HG02884 (cell line): ENCODE results near the gene XIRP2.

Experiments used
- ATAC-seq: cut with Tn5 transposase; IDR thresholded peaks from one replicate; pipeline ENCODE4 v1.9.1; 2021; ENCODE audit warnings: mild to moderate bottlenecking, moderate library complexity; ENCODE audit not compliant: unreplicated experiment

The XIRP2 gene

DNA sequence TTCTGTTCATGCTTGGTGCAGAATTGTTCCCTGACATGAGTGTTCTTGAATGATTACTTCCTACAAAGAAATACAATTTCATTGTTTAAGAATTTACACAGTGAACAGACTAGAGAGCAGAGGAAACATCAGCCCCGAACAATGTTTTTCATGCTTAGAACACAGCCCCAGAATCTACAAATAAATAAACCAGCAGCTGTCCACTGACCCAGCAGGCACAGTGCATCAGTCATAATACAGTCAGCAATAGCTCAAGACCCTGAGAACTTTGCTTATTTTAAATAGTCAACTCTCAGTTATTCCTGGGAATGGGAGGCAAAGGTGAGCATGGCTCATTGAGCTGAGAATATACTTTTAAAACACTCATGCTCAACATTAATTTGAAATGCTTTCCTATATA is 38.4 kb downstream of the XIRP2 start:
- no peak for ATAC-seq

DNA sequence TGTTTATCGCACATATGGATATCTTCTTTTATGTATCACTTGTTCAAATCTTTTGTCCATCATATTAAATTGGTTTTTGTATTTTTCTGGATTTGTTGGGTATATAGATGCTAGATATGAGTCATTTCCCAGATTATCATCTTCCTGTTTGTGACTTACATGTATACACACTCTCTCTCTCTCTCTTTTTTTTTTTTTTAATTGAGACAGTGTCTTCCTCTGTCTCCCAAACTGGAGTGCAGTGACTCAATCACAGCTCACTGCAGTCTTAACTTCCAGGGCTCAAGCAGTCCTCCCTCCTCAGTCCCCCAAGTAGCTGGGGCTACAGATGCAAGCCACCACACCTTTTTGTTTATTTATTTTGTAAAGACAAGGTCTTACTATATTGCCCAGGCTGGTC is 43.8 kb downstream of the XIRP2 start:
- no peak for ATAC-seq

DNA sequence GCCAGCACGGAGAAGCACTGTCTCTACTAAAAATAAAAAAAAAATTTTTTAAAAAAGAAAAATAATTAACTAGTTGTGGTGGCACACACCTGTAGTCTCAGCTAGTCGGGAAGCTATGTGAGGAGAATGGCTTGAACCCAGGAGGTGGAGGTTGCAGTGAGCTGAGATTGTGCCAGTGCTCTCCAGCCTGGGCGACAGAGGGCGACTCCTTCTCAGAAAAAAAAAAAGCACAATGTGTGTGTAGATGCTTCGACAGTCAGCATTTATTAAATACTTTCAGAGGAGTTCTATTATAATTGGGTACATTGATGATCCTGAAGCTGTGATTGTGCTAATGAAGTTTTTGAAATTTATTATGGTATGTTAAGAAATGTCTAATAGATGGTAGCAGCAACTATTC is 46.5 kb downstream of the XIRP2 start:
- ATAC-seq, result no peak

DNA sequence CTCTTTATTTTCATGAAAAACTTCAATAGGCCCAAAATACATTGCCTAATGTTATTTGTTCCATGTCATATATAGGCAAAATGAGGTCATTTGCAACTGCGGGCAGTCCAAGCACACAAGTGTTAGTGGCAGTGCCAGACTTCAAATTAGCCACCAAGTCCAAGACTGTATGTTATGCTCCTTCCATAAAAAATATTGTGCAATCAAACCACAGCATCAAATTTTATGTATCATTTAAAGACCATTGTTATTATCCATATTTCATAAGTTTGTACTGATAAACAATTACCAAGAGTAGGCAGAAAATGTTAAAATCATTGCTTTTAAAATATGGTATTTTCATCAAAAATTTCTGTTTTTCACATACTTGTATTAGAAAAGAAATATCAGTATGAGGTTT is 54.1 kb downstream of the XIRP2 start:
- ATAC-seq, result no peak

DNA sequence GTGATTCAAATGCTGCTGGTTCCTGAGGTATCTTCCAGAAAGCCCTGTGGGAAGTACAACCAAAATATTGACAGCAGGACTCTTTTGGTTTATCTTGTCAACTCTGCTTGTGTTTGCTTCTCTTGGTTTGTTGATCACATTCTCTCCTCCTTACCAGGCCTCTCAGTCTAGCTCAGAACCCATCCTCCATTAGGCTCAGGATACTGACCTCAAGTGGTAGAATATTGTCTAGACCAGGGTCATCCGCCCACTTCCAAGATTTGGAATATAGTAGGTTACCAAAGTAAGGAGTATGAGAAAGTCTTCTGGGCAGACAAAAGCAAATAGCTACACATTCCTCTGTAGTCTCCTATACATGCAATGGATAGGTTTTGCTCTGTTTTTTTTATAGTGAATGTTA is 56.6 kb downstream of the XIRP2 start:
- ATAC-seq, result no peak

DNA sequence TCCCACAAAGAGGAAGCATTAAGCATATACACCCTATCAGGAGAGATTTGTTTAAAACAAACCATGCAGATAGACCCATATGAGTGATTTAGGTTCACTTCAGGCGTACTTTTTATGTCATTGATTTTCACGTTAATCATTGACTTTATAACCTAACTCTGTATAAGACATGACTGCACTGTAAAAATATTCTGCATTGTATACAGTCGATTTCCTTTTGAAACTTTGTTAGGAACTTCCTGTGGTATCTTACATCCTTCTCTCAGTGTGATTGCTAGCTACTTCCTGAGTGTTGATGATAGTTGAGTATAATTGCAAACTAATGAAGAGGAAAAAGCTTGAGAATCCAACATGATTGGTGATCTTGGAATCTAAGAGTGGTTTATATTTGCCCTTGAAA is 69.4 kb downstream of the XIRP2 start:
- ATAC-seq, result no peak

DNA sequence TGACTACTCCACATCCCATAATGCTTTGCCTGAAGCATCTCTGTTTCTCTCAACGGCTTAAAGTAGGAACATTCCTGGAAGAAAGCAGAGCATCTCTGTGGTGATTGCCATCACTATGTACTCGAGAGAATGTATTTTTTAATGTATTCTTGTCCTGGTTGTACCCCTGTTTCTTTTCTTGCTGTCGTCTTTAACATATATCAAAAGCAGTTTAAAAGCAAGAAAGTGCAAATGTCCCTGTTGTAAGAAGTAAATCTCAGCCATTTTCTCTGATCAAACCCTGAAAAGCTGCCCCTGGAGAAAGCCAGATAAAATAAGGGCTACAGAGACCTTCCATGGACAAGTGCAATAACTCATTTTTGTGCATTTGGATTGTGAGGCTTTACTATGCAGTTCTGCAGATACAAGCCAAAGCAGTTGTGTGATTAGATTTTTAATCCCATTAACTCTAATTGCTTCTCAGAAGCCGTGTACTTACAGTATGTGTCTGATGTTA is 70.8 kb downstream of the XIRP2 start:
- ATAC-seq, result no peak

DNA sequence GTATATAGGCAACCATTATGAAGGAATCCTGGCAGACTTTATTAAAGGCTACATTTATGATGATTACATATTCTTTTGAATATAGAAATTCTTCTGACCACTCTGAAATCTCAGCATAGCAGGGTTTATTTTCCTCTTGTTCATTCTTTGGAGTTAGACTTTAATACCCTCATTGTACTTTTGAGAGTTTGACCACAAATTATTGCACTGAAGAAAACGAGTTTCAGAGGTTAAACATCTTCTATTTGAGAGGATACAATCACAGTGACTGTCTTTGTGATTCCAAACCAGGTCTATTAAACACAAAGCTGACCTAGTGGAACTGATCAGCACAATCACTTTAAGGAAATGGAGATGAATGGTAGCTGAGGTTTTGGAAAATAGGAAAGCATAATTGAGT is 71.3 kb downstream of the XIRP2 start:
- no peak for ATAC-seq

DNA sequence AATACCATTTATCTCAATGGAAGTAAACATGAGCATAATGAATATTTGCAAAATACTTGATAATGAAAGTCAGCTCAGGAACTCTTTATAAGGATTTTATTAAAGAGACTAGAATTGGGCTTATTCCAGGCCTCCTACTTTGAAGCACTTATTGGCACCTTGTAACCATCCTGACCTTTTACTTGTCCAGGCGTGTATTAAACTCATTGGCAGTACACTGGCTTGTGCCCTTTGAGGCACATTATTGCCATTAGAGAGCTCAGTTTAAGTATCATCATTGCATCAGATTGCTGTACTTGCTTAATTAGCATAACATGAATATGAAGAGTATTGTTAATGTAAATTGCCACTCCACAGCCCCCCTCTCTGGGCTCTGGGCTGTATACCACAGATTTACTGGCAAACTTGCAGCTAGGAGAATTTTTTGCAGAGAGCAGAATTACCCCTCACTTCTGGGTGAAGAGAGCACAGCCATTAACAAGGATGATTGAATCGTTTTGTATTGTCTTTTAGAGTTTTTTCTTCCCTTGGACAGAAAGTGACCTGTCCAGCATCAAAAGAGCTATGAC is 72.5 kb downstream of the XIRP2 start:
- no peak for ATAC-seq

DNA sequence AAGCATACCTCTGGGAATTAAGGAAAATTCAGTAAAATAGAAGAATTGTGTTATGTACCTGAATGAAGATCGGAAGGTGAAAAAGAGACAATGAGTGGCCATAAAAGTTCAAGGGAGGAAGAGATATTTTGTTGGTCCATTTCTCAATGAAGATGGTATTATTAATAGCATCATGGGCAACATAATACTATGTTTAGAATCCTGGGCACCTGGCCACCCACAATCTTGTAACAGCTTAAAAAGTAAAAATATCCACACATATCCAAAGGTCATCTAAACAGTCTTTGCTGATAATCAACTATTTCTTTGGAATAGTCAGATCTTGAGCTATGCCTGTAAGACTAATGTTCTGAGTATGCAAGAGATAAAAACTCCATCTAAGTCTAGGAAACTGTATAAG is 73.7 kb downstream of the XIRP2 start:
- ATAC-seq, result no peak

DNA sequence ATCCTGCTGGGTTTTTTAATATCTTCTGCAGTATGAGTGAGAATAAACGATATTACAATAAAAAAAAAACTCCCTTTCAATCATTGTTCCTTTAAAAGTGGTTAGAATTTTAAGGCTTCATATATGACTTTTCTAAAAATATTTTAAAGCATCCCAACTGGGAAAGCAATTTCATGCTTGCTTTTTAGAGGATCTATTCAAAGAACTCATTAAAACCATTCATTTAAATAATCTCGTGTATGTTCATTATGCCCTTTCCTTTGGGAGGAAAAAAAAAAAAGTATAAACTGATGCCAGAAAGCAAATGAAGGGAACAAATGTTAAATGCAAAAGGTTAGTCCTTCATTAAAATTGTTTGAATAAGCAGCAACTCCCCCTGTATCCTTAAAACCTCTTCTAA is 81.2 kb downstream of the XIRP2 start:
- ATAC-seq, result no peak

DNA sequence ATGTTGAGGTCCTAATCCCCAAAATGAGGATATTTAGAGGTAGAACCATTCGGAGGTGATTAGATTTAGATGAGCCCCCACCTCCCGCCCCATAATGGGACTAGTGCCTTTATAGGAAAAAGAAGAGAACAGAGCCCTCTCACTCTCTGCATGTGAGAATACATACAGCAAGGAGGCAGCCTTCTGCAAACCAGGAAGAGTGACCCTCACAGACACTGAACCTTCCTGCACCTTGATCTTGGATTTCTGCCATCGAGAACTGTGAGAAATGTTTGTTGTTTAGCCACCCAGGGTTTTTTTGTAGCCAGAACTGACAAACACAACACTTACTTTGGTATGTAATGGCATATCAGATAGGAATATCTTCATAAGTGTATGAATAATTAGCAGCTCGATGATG is 83.7 kb downstream of the XIRP2 start:
- ATAC-seq, result no peak

DNA sequence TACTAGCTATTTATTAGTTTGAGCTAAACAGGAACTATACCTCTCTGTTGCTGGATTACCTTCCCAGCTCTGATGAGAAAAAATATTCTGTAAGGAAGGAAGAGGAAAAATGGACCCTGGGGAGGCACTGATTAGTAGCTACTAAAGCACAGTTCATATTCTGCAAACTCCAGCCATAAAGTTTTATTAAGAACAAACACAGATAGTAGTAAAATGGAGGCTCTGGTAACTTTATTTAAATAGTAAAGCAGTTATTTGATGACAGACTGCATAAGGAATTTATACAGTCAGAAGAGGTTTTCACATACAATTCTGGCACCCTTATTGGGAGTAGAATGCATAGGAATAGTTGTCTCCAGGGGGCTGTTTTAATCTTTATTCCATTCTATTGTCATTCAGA is 84.1 kb downstream of the XIRP2 start:
- no peak for ATAC-seq

DNA sequence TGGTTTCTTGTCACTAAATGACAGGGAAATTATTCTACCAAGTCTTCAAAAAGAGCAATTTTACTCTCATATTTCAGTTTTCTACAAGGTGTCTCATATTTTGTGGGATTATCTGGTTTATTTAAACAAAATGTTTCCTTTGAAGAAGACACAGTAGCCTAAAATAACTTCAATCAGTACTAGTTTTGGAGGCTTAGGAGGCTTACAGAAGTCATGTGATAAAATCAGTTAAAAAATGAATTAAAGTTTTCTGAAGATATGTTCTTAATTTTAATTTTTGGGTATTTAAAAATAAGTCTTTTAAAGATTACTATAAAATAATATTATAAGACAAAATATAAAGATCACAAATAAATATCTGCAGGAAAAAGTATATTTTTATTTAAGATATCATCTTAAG is 95.9 kb downstream of the XIRP2 start:
- no peak for ATAC-seq

DNA sequence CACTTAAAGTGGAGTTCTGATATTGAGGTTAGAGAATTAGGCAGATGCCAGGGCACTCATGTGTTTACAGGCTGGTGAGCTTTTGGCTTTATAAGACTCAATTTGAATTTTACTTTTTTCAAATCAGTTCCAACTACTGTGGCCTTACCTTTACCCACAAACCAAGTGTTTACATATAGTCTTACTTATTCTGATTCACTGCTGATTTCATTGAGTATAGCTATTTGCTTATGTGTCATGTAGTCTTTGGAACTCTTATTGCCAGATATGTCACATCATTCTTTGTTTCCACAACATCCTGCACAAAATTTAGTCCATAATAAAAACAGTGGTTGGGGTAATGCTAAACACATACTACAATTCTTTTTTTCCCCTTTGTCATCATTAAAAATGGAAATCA is 96.5 kb downstream of the XIRP2 start:
- no peak for ATAC-seq

DNA sequence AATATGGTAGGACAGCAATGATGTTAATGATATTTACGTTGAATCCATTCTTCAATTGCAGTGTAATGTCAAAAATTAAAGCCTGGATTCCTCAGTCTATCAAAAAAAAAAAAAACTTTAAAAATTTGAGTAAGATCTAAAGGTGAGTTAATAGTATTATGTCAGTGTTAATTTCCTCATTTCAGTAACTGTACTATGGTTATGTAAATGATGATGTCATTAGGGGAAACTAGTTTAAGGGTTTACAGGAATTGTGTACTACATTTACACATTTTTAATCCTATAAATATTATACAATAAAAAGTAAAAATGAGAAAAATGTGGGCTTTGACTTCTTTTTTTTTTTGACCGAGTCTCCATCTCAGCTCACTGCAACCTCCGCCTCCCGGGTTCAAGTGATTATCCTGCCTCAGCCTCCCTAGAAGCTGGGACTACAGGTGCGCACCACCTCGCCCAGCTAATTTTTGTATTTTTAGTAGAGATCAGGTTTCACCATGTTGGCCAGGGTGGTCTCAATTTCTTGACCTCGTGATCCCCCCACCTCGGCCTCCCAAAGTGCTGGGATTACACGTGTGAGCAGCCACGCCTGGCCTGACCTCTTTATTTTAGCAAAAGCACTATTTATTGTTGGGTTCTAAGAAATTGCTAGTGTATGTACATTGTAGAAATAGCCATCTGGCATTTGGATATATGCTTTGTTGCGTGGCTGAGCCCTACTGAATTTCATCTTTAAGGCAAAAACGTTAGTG is 106.5 kb downstream of the XIRP2 start:
- no peak for ATAC-seq

DNA sequence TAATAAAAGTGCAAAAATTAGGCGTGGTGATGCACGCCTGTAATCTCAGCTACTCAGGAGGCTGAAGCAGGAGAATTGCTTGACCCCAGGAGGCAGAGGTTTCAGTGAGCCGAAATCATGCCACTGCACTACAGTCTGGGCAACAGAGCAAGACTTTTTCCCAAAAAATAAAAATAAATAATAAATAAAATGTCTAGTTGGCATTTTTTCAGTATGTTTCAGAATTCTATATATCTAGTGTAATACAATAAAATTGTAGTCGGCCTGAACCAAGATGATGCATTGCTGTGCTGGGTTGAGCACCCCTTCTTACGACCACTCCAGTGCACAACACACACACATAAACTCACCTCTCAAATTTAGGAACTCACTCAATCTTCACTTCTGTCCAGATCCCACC is 108.2 kb downstream of the XIRP2 start:
- no peak for ATAC-seq

DNA sequence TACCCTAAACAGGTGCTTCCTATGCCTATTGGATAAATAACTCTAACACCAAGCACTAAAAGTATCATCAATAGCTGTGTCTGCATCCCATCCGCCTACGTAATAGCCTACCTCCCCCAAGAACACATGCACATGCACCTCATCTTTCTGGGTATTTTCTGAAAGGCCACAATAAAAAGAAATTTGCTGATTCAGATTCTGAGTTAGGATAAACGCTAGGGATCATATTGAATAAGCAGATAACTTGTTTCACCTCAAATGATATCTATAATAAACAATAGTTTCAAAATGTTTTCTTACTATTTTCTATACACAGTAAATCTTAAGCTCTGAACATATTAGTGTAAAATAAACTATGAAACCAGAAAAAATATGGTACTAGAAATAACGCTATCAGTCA is 112.9 kb downstream of the XIRP2 start:
- ATAC-seq, result no peak

DNA sequence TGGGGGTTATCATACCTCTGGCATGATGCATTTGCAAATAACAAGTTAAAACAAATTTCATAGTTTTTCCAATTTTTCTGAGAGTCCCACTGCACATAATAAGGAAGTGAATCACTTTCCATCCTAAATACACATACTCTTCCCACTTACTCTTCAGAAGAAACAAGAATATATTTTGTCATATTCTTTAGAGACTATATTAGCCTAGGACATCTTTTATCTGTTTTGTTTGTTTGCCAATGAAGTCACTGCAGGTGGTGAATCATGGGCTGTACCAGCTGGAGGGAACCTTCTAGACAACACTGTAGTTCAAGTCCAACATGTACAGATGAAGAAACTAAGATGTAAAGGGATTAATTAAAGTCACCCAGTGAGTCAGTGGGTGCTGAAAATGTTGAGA is 116.8 kb downstream of the XIRP2 start:
- no peak for ATAC-seq

DNA sequence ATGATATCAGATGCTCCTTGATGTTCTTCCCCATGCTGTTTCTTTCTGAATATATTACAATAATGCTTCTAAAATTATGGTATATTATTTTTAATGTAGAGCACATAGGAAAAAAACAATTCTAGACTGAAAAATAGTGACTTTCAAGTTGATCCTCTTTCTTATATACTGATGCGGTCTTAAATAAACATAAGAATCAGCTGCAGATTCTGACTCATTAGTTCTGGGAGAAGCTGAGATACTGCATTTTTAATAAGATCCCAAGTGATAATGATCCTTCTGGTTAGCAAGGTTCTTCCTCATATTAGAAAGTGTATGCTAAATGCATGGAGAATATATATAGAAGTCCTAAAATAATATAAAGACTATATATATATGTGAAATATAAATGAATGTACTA is 124.9 kb downstream of the XIRP2 start:
- no peak for ATAC-seq

DNA sequence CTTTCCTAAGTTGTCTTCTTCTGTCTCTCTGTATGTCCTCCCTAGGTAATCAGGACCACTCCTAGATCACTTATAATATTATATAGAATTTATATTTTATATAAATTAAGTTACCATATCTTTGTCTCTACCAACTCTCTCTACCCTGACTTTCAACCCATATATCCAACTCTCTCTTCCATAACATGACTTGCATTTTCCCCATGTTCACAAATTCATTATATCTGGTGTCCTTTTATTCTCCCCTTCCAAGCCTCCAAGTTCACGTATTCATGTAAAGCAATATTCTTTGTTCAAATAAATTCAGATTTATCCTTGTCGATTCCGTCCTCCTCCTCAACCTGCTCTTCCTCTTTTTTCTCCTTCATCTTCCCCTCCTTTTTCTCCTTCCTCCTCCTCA is 127.5 kb downstream of the XIRP2 start:
- ATAC-seq, result no peak

DNA sequence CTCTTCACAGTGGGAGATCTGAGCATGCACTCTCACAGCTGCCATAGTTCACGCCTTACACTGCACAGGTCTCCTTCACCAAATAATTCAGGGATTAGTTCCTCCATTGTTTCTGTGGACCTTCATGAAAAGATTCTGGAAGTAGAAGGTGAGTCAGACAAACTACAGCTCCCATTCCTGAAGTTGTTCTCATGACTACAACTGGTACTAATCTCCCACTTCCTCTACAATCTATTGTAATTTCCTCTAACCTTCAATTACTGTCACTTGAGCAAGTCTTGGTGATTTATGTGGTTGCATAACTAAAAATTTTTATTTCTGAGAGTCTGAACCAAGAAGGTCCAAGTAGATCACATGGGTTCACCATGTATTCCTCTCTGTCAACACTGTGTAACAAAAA is 128.7 kb downstream of the XIRP2 start:
- ATAC-seq, result no peak

DNA sequence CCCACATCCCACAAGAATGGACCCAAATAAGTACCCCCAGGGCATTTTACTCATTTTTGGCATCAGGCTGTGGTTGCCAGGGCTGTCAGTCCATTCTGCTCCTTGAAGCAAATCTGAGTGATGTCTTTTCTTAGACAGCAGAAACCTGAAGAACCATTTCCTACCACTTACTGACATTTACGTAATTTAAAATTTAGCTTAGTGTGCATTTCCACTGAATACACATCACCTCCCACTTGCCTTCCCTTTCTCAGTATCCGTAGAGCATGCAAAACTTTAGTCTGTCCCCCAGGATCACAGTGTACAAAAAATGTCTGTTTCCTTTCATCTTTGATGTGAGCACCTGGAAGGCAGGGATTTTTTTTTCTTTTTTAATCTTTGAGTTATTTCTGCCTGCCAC is 130.3 kb downstream of the XIRP2 start:
- ATAC-seq, result no peak
